GM21825 (cell line): ENCODE results near the gene MRPL27.

ENCODE experiments used
- ATAC-seq: cut with Tn5 transposase; IDR thresholded peaks from one replicate; pipeline ENCODE4 v1.9.1; 2021; ENCODE audit warnings: mild to moderate bottlenecking, moderate library complexity; ENCODE audit not compliant: unreplicated experiment

The MRPL27 gene

GRCh38 chr17:50361561-50362480 lies 11.2 kb downstream of the MRPL27 start:
- ATAC-seq = no peak

- ATAC-seq = no peak
These were observed 12.4 kb downstream of the MRPL27 start for GRCh38 chr17:50360486-50361115.

- ATAC-seq = no peak
These were observed 13.0 kb downstream of the MRPL27 start for GRCh38 chr17:50359998-50360461.

- no peak for ATAC-seq
These were observed 13.8 kb downstream of the MRPL27 start for GRCh38 chr17:50359005-50359699.

- no peak for ATAC-seq
These were observed 14.8 kb downstream of the MRPL27 start for GRCh38 chr17:50358177-50358576.

- ATAC-seq = no peak
These were observed 16.0 kb downstream of the MRPL27 start for GRCh38 chr17:50356892-50357510.

GRCh38 chr17:50356418-50356817 lies 16.6 kb downstream of the MRPL27 start:
- no peak for ATAC-seq

- ATAC-seq = no peak
These were observed 17.2 kb downstream of the MRPL27 start for GRCh38 chr17:50355701-50356341.

GRCh38 chr17:50355336-50355700 lies 17.7 kb downstream of the MRPL27 start:
- no peak for ATAC-seq

- ATAC-seq = no peak
These were observed 18.2 kb downstream of the MRPL27 start for GRCh38 chr17:50354776-50355175.

GRCh38 chr17:50354198-50354597 lies 18.8 kb downstream of the MRPL27 start:
- ATAC-seq = no peak

- ATAC-seq = no peak
These were observed 19.3 kb downstream of the MRPL27 start for GRCh38 chr17:50353600-50354195.

- ATAC-seq = no peak
These were observed 20.0 kb downstream of the MRPL27 start for GRCh38 chr17:50352693-50353599.

- no peak for ATAC-seq
These were observed 20.8 kb downstream of the MRPL27 start for GRCh38 chr17:50352072-50352692.

- no peak for ATAC-seq
These were observed 22.3 kb downstream of the MRPL27 start for GRCh38 chr17:50350733-50351132.

GRCh38 chr17:50349243-50349600 lies 23.8 kb downstream of the MRPL27 start:
- ATAC-seq = no peak

GRCh38 chr17:50348522-50349242 lies 24.3 kb downstream of the MRPL27 start:
- ATAC-seq = no peak

GRCh38 chr17:50347894-50348291 lies 25.1 kb downstream of the MRPL27 start:
- ATAC-seq = no peak
